Fibroblast of mammary gland (primary cell): Measurements from ENCODE around the gene ATXN3L.

Experiments
- DNase-seq: peaks from one replicate; pipeline ENCODE4 v3.0.0-alpha.2; 2010; ENCODE audit warnings: low read depth
- H3K4me3 ChIP-seq: 2 replicates; pipeline ENCODE4 v1.5.1; 2011; ENCODE audit warnings: low read depth, mild to moderate bottlenecking, low read length, moderate library complexity; ENCODE audit not compliant: control insufficient read depth
- TF ChIP-seq, protein P1 (sequence below): conservative IDR thresholded peaks from 2 replicates; pipeline ENCODE4 v1.5.1; 2011; ENCODE audit warnings: low read depth, low read length, inconsistent platforms; ENCODE audit not compliant: control insufficient read depth, insufficient read depth

The ATXN3L gene

DNA sequence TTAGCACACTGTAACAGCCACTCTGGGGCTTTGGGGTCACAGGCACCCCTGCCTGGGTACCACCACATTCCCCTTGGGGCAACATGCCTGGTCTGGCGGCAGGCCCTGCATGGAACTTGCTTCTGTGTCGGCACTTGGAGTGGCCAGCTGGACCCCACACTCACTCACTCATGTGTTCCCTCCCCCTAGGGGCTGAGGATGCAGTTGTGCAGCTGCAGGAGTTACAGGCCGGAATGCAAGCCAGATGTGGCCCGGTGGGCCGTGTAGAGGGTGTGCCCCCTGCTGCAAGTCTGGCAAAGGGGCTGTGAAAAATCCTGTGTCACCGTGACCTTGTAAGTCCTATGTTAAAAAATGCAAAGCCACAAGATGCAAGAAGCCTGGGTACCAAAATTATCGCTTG, 34.2 kb downstream of the ATXN3L start:
- no peak for DNase-seq
- no peak overlapping the region for H3K4me3 ChIP-seq
- TF ChIP-seq, protein P1, sequence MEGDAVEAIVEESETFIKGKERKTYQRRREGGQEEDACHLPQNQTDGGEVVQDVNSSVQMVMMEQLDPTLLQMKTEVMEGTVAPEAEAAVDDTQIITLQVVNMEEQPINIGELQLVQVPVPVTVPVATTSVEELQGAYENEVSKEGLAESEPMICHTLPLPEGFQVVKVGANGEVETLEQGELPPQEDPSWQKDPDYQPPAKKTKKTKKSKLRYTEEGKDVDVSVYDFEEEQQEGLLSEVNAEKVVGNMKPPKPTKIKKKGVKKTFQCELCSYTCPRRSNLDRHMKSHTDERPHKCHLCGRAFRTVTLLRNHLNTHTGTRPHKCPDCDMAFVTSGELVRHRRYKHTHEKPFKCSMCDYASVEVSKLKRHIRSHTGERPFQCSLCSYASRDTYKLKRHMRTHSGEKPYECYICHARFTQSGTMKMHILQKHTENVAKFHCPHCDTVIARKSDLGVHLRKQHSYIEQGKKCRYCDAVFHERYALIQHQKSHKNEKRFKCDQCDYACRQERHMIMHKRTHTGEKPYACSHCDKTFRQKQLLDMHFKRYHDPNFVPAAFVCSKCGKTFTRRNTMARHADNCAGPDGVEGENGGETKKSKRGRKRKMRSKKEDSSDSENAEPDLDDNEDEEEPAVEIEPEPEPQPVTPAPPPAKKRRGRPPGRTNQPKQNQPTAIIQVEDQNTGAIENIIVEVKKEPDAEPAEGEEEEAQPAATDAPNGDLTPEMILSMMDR: no peak

DNA sequence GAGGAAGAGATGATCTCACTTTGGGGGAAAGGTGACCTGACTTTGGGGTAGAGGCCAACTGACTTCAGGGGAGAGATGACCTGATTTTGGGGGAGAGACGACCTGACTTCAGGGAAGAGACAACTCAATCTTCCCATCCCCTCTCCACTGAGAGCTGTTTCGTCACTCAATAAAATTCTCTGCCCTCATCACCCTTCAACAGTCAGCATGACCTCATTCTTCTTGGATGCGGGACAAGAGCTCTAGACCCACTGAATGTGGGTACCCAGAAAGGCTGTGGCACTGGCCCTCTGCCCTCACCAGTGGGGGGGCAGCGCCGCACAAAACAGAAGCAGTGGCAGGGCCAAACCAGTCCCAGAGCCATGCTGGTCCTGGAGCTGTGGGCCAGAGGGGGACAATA, 34.6 kb downstream of the ATXN3L start:
- DNase-seq: peak; percentile 28
- no peak overlapping the region for H3K4me3 ChIP-seq
- TF ChIP-seq, protein P1: no peak

DNA sequence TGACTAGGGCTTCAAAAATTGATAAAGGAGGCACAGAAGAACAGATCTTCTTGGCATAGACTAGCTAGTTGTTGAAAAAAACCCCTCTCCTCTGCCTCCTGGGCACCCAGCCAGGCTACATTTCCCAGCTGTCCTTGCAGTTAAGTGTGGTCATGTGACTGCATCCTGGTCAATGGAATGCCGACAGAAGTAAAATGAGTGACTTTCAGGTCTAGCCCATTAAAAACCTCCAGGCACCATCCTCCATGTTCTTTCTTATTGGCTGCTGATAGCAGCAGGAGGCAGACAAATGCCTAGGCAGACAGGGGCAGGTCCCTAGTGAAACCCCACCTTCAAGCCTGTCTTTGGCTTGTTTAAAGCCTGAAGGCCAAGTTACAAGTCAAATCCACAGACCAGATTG, 35.3 kb downstream of the ATXN3L start:
- no peak overlapping the region for H3K4me3 ChIP-seq
- DNase-seq: peak; percentile 27
- TF ChIP-seq, protein P1: no peak

DNA sequence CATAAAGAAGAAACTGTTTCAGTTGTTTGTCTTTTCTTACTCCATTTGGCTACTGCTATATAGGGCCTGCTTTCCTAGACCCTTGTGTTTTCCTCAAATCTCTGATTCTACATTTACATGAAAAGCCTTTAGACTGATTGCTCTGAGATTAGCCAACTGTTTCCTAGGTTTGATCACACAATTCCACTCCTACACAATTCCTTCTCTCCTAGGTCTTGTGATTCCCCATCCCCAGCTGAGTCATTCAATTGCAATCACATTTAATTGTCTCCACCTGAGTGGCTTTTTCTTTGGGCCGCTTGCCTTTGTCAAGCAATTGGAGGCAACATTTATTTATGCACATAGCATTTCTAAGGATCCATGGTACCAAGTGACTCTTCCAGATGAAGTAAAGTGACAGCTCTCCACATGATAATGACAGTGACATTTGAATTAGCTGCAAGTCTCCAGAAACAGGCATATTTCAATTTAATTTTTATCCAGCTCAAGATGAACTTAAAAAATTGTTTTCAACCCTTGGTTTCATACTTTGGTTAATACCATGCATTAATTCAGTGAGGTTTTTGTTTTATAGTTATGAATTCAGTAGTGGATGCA, 35.8 kb downstream of the ATXN3L start:
- TF ChIP-seq, protein P1: no peak
- DNase-seq: peak; percentile 89
- no peak overlapping the region for H3K4me3 ChIP-seq

DNA sequence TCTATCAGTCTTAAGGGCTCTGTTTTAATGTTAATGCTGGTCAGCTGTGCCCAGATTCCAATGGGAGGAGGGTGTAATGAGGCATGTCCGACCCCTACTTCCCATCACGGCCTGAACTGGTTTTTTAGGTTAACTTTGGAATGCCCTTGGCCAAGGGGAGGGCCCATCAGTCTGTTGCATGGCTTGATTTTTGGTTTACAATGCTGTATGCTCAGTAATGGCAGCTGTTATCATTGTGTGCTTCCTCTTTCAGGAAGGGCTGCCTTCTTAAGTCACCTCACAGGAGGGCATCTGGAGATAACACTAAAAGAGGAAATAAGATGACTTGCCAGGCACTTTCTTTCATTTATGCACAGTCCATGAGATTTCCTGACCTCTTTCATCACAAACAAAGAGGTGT, 36.3 kb downstream of the ATXN3L start:
- no peak for DNase-seq
- TF ChIP-seq, protein P1: no peak
- no peak overlapping the region for H3K4me3 ChIP-seq

DNA sequence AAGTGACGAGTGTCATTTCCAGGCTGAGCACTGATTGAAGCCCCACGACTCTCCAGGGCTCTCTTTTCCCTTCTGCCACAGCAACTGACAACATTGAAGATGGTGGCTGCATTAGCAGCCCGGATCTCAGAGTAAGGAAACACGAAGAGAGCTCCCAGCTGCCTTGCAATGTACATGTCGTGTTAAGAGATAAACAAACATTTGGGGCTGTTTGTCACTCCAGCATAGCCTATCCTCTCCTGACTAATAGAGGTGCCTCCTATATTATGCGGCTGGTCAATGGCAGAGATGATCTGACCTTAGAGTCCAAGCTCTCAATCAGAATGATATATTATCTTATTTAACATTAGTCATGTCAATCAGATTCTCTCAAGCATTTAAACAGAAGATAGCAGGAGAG, 38.6 kb downstream of the ATXN3L start:
- no peak overlapping the region for H3K4me3 ChIP-seq
- DNase-seq: no peak
- TF ChIP-seq, protein P1: no peak
